SK-N-MC (cell line): Measurements from ENCODE around the gene POU6F2.

Experiments
- EZH2 ChIP-seq: fragments of 200-600 bp; sonication (generic); IDR thresholded peaks from one replicate; pipeline ENCODE4 v1.6.1; 2017; ENCODE audit warnings: antibody characterized with exemption
- POLR2AphosphoS5 ChIP-seq: IDR thresholded peaks from 2 replicates; pipeline ENCODE4 v1.6.1; 2012; ENCODE audit warnings: mild to moderate bottlenecking, low read depth, low read length, borderline replicate concordance

DNA sequence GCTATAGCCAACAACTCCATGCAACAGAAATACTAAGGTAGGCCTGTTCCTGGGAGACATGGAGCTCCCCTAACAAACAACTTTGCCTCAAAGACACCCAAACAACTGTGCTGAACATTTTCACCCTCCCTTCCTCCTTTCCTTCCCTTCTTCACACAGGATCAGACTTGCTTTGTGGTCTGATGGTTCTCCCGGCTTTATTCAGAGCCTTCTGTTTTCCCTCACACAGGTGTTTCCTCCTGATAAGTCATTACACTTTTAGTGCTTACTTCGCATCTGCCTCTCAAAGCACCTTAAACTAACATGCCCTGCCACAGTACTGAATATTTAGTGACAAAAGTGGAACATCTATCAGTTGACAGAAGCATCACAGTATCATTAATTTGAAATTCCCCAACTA is 532.2 kb downstream of the POU6F2 start:
- no peak for TF ChIP-seq EZH2
- no peak for TF ChIP-seq POLR2AphosphoS5
